Osteocyte (in vitro differentiated cells): ENCODE results near the gene PIK3C3. TPM values are rescaled to one million over a fixed set of nuclear protein-coding genes. Genes with fewer than 3 reads are reported as not detected.

Experiments
- DNase-seq: peaks from one replicate; pipeline ENCODE4 v3.0.0; 2021; ENCODE audit warnings: mixed read lengths; ENCODE audit not compliant: unreplicated experiment; ENCODE audit errors: extremely low spot score
- H3K27ac Mint-ChIP-seq: one replicate; pipeline ENCODE4 v1.8.0; 2021; ENCODE audit warnings: mild to moderate bottlenecking, mixed read lengths; ENCODE audit not compliant: unreplicated experiment
- H3K27me3 Mint-ChIP-seq: one replicate; pipeline ENCODE4 v1.8.0; 2021; ENCODE audit warnings: mixed read lengths; ENCODE audit not compliant: unreplicated experiment
- H3K36me3 Mint-ChIP-seq: one replicate; pipeline ENCODE4 v1.8.0; 2021; ENCODE audit warnings: mixed read lengths; ENCODE audit not compliant: unreplicated experiment
- H3K4me1 Mint-ChIP-seq: one replicate; pipeline ENCODE4 v1.8.0; 2021; ENCODE audit warnings: mixed read lengths; ENCODE audit not compliant: unreplicated experiment
- H3K4me3 Mint-ChIP-seq: one replicate; pipeline ENCODE4 v1.8.0; 2021; ENCODE audit warnings: mild to moderate bottlenecking, moderate library complexity, mixed read lengths; ENCODE audit not compliant: unreplicated experiment
- H3K9me3 Mint-ChIP-seq: one replicate; pipeline ENCODE4 v1.8.0; 2021; ENCODE audit warnings: mixed read lengths; ENCODE audit not compliant: unreplicated experiment
- total RNA-seq: library from RNA; stranded (reverse); gene quantifications from 2 replicates; pipeline ENCODE4 v1.2.1, GENCODE V29; 2021
- TF ChIP-seq, protein P1 (sequence below): fragments of 200-600 bp; sonication (generic); IDR thresholded peaks from 2 replicates; pipeline ENCODE4 v1.5.0; 2021; ENCODE audit warnings: antibody characterized with exemption, mild to moderate bottlenecking, moderate library complexity

Gene PIK3C3
- total RNA-seq, 1 donor from 2014 or later: 75.1 TPM

DNA sequence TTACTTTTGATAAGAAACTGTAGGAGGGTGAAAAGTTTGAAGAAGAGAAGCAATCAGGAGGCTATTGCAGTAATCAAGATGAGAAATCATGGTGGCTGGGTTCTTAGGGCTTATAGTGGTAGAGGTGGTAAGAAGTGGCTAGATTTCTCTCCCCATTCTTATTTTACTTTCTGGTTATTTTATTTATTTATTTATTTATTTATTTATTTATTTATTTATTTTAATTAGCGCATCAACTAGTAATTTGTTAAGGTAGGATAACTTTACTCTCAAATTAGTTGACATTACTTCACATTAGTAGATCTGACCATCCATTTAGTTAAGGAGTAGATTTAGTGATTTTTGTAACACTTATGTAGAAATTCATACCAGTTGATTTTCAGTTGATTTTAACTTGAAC lies 77.4 kb downstream of the PIK3C3 start:
- no peaks in the 10 kb centered on the region for H3K9me3 Mint-ChIP-seq
- H3K36me3 Mint-ChIP-seq: peaks cover 50% of the 10 kb centered on the region
- TF ChIP-seq, protein P1, sequence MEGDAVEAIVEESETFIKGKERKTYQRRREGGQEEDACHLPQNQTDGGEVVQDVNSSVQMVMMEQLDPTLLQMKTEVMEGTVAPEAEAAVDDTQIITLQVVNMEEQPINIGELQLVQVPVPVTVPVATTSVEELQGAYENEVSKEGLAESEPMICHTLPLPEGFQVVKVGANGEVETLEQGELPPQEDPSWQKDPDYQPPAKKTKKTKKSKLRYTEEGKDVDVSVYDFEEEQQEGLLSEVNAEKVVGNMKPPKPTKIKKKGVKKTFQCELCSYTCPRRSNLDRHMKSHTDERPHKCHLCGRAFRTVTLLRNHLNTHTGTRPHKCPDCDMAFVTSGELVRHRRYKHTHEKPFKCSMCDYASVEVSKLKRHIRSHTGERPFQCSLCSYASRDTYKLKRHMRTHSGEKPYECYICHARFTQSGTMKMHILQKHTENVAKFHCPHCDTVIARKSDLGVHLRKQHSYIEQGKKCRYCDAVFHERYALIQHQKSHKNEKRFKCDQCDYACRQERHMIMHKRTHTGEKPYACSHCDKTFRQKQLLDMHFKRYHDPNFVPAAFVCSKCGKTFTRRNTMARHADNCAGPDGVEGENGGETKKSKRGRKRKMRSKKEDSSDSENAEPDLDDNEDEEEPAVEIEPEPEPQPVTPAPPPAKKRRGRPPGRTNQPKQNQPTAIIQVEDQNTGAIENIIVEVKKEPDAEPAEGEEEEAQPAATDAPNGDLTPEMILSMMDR: no peak
- no peaks in the 10 kb centered on the region for H3K27me3 Mint-ChIP-seq
- H3K27ac Mint-ChIP-seq: no peak overlapping the region
- DNase-seq: no peak
- no peak overlapping the region for H3K4me3 Mint-ChIP-seq
- no peaks in the 10 kb centered on the region for H3K4me1 Mint-ChIP-seq

GRCh38 chr18:42033137-42033810 lies 78.2 kb downstream of the PIK3C3 start:
- Mint-ChIP-seq H3K27ac (no peak overlapping the region), H3K27me3 (no peaks in the 10 kb centered on the region), H3K36me3 (peaks cover 56% of the 10 kb centered on the region), H3K4me3 (no peak overlapping the region), H3K9me3 (no peaks in the 10 kb centered on the region), H3K4me1 (no peaks in the 10 kb centered on the region)
- TF ChIP-seq, protein P1: no peak
- DNase-seq: no peak

DNA sequence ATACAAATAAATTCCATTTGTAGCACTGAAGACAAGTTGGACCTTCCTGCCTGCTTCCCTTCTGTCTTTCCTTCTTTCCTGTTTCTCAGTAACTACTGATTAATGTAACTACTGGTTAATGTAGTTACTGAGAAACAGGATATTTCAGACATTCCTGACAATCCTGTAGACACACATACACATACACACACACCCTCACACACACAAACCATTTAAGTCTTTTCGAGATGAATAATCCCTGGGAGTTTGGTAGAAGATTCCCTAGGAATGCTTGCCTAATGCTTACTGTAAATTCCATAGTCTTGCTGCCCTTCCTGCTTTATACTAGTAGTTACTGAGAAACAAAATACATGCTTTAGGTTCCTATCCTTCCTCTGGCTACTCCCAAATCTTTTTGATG lies 83.9 kb downstream of the PIK3C3 start:
- peak overlapping the region; percentile 69 for H3K27ac Mint-ChIP-seq
- DNase-seq: no peak

DNA sequence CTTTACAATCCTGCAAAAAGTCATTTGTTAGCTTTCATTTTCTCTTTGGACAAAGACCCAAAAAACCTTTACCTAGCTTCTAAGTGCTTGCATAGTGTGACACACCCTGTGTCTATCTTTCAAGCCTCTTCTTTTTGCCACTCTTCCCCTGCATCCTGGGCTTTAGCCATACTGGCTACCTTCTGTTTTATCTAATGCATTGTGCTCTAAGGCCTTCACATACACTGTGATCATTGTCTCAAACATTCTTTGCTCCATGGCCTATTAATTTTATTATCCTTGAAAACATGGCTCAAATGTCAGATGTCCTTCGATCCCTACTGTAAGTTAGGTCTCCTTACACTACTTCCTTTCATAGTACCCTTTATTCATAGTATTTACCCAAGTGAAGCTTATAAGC lies 84.4 kb downstream of the PIK3C3 start:
- TF ChIP-seq, protein P1: no peak
- DNase-seq: no peak
- peaks cover 70% of the 10 kb centered on the region for H3K36me3 Mint-ChIP-seq
- peaks cover 16% of the 10 kb centered on the region for H3K4me1 Mint-ChIP-seq
- H3K27ac Mint-ChIP-seq: peak overlapping the region; percentile 69
- no peak overlapping the region for H3K4me3 Mint-ChIP-seq
- H3K9me3 Mint-ChIP-seq: no peaks in the 10 kb centered on the region
- no peaks in the 10 kb centered on the region for H3K27me3 Mint-ChIP-seq

More for the DNA sequence above, 83.9 kb downstream of the PIK3C3 start:
- H3K27me3 Mint-ChIP-seq: no peaks in the 10 kb centered on the region
- no peak overlapping the region for H3K4me3 Mint-ChIP-seq
- H3K9me3 Mint-ChIP-seq: no peaks in the 10 kb centered on the region
- peaks cover 16% of the 10 kb centered on the region for H3K4me1 Mint-ChIP-seq
- TF ChIP-seq, protein P1: no peak
- peaks cover 71% of the 10 kb centered on the region for H3K36me3 Mint-ChIP-seq

DNA sequence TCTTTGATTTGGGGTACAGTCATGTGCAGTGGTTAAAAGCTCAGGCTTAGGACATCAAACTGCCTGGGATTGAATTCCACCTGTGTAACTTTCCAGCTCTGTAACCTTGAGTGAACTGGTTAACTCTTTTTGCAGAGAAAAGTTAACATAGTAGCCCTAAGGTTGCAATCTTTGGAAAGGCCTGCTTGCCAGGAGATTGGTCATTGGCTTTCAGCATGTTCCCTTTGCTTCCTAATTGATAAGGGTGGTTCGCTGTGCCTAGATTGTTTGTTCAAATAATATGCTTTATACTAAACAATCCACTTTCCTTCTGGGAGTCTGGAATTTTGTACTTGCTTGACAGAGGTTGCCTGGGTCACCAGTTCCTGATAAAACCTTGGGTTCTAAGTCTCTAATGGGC lies 86.8 kb downstream of the PIK3C3 start:
- TF ChIP-seq, protein P1: no peak
- no peaks in the 10 kb centered on the region for H3K9me3 Mint-ChIP-seq
- no peak for DNase-seq
- peaks cover 65% of the 10 kb centered on the region for H3K36me3 Mint-ChIP-seq
- peaks cover 29% of the 10 kb centered on the region for H3K4me1 Mint-ChIP-seq
- H3K27ac Mint-ChIP-seq: no peak overlapping the region
- no peak overlapping the region for H3K4me3 Mint-ChIP-seq
- no peaks in the 10 kb centered on the region for H3K27me3 Mint-ChIP-seq
